ENCODE results near the gene SDK1. TPM values are rescaled to one million over a fixed set of nuclear protein-coding genes. Genes with fewer than 3 reads are reported as not detected.

SDK1 gene
- total RNA-seq, 2 experiments from 2014 or later = 0.10 to 0.17 TPM

DNA sequence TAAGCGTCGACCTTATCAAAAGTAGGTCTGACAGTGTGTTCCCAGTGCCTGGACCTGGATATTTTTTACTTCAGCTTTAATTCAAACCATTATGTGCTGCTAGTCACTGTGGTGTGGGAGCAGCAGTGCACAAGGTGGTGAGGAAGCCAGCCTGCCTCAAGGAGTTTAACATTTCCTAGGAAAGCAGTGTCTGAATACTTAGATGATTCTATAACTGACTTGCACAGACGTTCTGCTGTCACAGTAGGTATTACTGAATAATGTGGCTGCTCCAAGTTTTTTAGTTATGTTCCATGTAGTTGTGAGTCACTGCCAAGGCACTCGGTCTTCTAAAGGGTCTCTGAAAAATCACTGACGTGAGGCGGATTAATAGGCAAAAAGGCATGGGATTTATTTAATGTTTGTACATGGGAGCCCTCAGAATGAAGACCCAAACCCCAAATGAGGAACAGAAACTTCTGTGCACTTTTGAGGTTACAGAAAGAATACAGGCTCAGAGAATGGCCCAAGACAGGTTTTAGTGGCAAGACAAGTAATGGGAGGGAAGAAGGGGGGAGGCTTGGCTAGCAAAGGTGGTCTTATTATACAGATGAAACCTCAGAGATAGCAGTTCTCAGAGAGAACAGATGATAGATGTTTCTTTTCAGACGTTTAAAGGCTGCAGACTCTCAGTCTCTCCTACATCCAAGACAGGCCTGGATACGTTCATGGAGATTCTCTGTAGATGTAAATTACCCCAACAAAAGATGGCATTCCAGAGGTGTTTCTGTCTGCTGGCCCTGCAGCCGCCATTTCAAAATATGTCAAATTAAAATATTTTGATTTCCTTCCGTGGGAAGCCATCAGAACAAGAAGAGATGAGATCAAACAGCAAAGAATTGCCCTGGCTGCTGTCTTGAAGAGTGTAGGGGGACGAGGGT is 209.3 kb downstream of the SDK1 start:
- Mint-ChIP-seq H3K4me1 (no peaks in the 10 kb centered on the region), H3K4me3 (no peak overlapping the region)
- POLR2A ChIA-PET = no interaction called here

DNA sequence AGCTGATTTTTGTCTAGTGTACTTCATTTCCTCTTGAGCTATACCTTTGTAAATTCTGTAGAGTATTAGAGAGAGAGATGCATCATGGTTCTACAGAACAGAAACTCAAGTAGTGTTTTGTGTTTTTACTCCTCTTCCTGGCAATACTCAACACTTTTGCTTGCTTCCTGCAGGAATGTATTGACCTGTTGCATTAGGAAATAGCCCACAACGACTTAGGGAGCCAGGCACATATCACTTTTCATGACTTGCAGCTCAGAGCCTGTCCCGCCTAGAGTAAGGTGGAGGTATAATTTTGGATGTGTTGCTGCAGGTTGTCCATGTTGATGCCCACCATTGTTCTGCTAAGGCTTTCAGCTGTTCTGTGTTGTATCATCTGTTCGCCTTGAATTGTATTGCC is 216.3 kb downstream of the SDK1 start:
- POLR2A ChIA-PET = no interaction called here

More for the DNA sequence above, 209.3 kb downstream of the SDK1 start:
- Mint-ChIP-seq H3K36me3 (ENCODE audit: low read depth) (no peaks in the 10 kb centered on the region), H3K27ac (no peak overlapping the region), H3K9me3 (peaks cover 14% of the 10 kb centered on the region), H3K27me3 (peaks cover 4% of the 10 kb centered on the region)
- no peak for DNase-seq
- CTCF ChIA-PET = interaction anchor here (0.6 kb wide), 1 partner anchor 103 kb away, joined by 3 read pairs; no protein-coding TSS in a partner anchor

DNA sequence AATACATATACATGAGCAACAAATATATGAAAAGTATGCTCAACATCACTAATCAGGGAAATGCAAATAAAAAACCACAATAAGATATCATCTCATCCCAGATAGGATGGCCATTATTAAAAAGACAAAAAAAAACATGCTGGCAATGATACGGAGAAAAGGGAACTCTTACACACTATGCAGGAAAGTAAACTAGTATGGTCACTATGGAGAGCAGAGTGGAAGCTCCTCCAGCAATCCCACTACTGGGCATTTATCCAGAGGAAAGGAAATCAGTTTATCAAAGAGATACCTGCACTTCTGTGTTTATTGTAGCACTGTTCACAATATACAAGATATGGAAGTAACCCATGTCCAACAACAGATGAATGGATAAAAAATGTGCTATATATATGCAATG is 217.5 kb downstream of the SDK1 start:
- H3K27ac Mint-ChIP-seq = no peak overlapping the region
- POLR2A ChIA-PET = no interaction called here
- no peaks in the 10 kb centered on the region for H3K36me3 Mint-ChIP-seq (ENCODE audit: low read depth)
- no peak for DNase-seq
- CTCF ChIA-PET = no interaction called here
- H3K27me3 Mint-ChIP-seq = no peaks in the 10 kb centered on the region
- H3K9me3 Mint-ChIP-seq = no peaks in the 10 kb centered on the region
- H3K4me1 Mint-ChIP-seq = no peaks in the 10 kb centered on the region
- no peak overlapping the region for H3K4me3 Mint-ChIP-seq

More for the DNA sequence above, 216.3 kb downstream of the SDK1 start:
- Mint-ChIP-seq H3K4me3 (no peak overlapping the region), H3K27ac (no peak overlapping the region), H3K4me1 (no peaks in the 10 kb centered on the region), H3K27me3 (no peaks in the 10 kb centered on the region), H3K36me3 (ENCODE audit: low read depth) (no peaks in the 10 kb centered on the region), H3K9me3 (no peaks in the 10 kb centered on the region)
- no peak for DNase-seq
- CTCF ChIA-PET = no interaction called here

DNA sequence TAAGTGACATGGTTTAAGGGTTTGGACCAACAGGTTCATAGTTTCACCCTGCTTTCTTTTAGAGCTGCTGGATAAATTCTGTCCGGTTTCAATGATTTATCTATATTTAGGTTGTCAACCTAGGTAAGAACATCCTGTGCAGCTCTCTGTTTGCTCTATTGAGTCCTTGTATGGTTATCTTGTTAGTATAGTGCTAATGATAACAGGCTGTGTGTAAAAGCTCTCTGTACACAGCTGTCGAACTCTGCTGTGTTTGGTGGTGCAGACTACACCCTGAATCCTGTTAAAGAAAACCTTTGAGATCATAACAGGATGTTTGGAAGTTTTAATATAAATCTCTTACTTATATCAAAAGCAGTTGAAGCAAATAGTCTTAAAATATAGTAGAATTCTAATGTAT is 219.2 kb downstream of the SDK1 start:
- no peaks in the 10 kb centered on the region for H3K36me3 Mint-ChIP-seq (ENCODE audit: low read depth)
- DNase-seq = no peak
- no peaks in the 10 kb centered on the region for H3K4me1 Mint-ChIP-seq
- no peak overlapping the region for H3K27ac Mint-ChIP-seq
- H3K4me3 Mint-ChIP-seq = no peak overlapping the region
- ChIA-PET CTCF (no interaction called here), POLR2A (no interaction called here)
- no peaks in the 10 kb centered on the region for H3K27me3 Mint-ChIP-seq
- H3K9me3 Mint-ChIP-seq = no peaks in the 10 kb centered on the region

DNA sequence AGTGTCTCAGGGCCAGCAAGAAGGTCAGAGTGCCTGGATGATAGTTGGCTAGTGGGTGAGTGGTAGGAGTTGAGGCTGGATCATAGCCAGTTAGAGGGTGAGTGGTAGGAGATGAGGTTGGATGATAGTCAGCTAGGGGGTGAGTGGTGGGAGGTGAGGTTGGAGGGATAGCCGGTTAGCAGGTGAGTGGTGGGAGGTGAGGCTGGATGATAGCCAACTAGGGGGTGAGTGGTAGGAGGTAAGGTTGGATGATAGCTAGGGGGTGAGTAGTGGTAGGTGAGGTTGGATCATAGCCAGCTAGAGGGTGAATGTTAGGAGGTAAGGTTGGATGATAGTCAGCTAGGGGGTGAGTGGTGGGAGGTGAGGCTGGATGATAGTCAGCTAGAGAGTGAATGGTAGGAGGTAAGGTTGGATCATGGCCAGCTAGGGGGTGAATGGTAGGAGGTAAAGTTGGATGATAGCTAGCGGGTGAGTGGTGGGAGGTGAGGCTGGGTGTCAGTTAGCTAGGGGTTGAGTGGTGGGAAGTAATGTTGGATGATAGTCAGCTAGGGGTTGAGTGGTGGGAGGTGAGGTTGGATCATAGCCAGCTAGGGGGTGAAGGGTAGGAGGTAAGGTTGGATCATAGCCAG is 226.6 kb downstream of the SDK1 start:
- Mint-ChIP-seq H3K4me3 (no peak overlapping the region), H3K9me3 (no peaks in the 10 kb centered on the region), H3K36me3 (ENCODE audit: low read depth) (no peaks in the 10 kb centered on the region), H3K4me1 (no peaks in the 10 kb centered on the region), H3K27ac (no peak overlapping the region), H3K27me3 (no peaks in the 10 kb centered on the region)
- CTCF ChIA-PET = interaction anchor here (1.0 to 1.8 kb wide), 2 partner anchors 14 to 655 kb away, joined by 3 to 4 read pairs; no protein-coding TSS in a partner anchor
- DNase-seq = no peak
- POLR2A ChIA-PET = no interaction called here

DNA sequence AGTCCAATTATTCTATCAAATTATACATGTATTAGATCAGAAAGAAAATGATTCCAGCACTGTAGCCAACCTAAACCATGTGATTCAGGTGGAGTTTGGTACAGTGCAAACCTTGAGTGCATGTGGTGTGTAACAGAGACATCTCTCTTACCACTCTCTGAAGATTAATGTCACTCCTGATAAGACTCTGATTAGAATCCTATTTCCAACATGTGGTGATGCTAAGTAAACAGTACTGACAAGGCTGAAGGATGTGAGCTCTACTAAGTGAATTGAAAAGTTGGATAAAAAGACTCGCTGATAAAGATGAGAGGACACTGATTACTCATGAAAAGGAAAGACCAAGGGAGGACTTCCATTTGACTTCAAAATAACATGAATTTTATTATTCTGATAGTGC is 232.0 kb downstream of the SDK1 start:
- no peaks in the 10 kb centered on the region for H3K9me3 Mint-ChIP-seq
- H3K36me3 Mint-ChIP-seq (ENCODE audit: low read depth) = no peaks in the 10 kb centered on the region
- H3K27ac Mint-ChIP-seq = no peak overlapping the region

DNA sequence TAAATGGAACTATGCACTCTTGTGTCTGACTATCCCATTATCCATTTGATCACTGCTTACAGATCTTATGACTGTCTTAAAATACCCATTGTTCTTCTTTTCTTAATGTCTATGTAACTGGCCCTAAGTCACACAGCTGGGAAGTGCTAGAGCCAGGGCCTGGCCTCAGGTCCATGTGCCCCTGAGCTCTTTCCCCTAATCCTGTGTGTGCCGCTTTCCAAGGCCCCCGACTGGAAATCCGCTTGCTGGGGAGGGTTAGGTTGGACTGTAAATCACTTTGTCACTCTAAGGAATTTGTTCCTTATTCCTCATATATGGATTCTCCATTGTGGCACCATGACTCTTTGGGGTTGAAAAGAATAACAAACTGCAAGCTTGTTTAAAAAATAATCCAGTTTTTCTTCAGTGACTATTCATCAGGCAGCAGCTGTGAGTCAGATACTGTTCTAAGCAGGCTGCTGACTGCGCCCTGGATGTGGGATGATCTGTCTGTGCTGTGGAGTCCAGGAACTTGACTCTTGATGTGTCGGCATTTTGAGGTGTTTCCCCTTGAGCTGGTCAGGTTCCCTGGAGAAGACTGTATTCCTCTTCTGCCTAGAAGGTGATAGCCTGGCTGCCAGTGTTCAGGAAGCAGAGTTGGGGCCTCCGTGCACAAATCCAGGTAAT is 236.3 kb downstream of the SDK1 start:
- POLR2A ChIA-PET = no interaction called here
- H3K27me3 Mint-ChIP-seq = no peaks in the 10 kb centered on the region
- no peak for DNase-seq
- H3K27ac Mint-ChIP-seq = no peak overlapping the region
- no peaks in the 10 kb centered on the region for H3K4me1 Mint-ChIP-seq
- H3K36me3 Mint-ChIP-seq (ENCODE audit: low read depth) = no peaks in the 10 kb centered on the region
- H3K9me3 Mint-ChIP-seq = no peaks in the 10 kb centered on the region
- no peak overlapping the region for H3K4me3 Mint-ChIP-seq
- CTCF ChIA-PET = no interaction called here

More for the DNA sequence above, 232.0 kb downstream of the SDK1 start:
- H3K4me1 Mint-ChIP-seq = no peaks in the 10 kb centered on the region
- no peak for DNase-seq
- ChIA-PET POLR2A (no interaction called here), CTCF (no interaction called here)
- H3K4me3 Mint-ChIP-seq = no peak overlapping the region
- H3K27me3 Mint-ChIP-seq = no peaks in the 10 kb centered on the region

DNA sequence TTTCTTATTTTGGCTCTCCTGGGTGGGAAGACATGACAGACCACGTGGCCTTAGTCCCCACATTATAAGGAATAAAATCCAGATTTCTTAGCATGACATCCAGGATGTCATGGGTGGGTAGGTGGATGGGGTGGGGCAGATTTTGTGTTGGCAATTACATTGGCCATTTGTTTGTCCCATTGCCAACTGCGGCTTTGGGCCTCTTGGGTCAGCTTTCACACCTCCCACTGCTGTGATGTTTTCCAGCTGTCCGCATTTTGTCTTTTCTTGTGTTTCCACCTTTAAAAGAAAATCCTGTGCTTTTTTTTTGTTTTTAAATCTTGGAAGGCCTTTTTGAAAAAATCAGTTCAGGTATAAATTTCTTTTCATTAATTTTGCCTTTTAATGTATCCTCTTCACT is 237.0 kb downstream of the SDK1 start:
- H3K4me1 Mint-ChIP-seq = no peaks in the 10 kb centered on the region
- H3K36me3 Mint-ChIP-seq (ENCODE audit: low read depth) = no peaks in the 10 kb centered on the region
- DNase-seq = no peak
- CTCF ChIA-PET = no interaction called here
- POLR2A ChIA-PET = no interaction called here
- no peak overlapping the region for H3K4me3 Mint-ChIP-seq
- H3K27ac Mint-ChIP-seq = no peak overlapping the region
- H3K27me3 Mint-ChIP-seq = no peaks in the 10 kb centered on the region
- H3K9me3 Mint-ChIP-seq = no peaks in the 10 kb centered on the region

DNA sequence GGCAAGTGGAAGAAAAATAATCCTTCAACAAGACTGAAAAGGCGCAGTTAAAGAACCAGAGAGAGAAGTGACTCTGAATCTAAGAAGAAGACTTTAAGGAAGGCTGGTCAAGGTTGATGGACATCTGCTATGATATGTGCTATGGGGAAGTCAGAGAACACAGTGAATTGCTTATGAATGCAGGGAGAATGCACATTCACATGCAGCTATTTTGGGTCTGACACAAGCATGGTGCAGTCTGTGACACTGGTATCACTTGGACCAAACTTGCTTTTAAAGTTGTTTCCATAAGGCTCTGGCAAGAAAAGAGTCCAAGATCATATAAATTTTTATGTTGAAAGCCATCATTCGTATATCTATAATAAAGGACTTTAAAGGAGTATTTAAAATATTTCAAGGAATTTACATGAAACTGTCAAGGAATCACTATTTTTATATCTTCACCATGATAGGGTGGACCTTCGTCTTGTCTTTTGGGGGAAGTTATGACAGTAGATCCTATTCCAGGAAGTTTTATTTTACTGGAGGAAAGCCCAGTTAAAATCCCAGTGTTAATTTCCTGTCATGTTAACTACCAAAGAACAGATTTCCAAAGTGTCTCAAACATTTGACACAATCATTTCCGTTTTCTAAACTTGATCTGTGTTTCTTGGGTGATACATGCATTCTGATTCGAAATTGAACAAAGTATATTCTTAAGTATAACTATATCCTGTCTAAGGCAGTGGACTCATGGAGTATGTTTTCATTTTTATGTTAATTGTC is 239.6 kb downstream of the SDK1 start:
- Mint-ChIP-seq H3K27ac (no peak overlapping the region), H3K9me3 (no peaks in the 10 kb centered on the region), H3K4me3 (no peak overlapping the region), H3K36me3 (ENCODE audit: low read depth) (no peaks in the 10 kb centered on the region), H3K4me1 (no peaks in the 10 kb centered on the region), H3K27me3 (no peaks in the 10 kb centered on the region)
- no peak for DNase-seq
- POLR2A ChIA-PET = no interaction called here
- CTCF ChIA-PET = interaction anchor here (1.1 kb wide), 1 partner anchor 13 kb away, joined by 4 read pairs; no protein-coding TSS in a partner anchor

DNA sequence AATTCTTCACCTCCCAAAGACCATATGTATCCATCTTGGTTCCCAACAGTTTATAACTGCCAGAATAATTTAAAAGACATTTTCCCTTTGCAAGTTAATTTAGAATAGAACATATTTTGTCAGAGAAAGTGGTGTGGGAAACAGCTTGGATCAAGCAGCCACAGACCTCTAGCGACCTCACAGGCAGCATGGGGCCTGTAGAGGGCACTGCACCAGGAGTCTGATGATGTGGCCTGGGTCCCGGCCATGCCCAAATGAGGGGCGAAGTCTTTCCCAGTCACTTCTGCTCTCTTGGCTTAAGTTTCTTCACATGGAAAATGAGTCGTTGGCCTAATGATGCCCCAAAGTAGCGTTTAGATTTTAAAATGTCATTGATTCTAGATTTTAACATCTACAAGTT is 243.2 kb downstream of the SDK1 start:
- H3K36me3 Mint-ChIP-seq (ENCODE audit: low read depth) = no peaks in the 10 kb centered on the region
- no peaks in the 10 kb centered on the region for H3K4me1 Mint-ChIP-seq
- H3K27ac Mint-ChIP-seq = no peak overlapping the region
- POLR2A ChIA-PET = no interaction called here
- H3K27me3 Mint-ChIP-seq = no peaks in the 10 kb centered on the region
- DNase-seq = no peak
- no peaks in the 10 kb centered on the region for H3K9me3 Mint-ChIP-seq
- CTCF ChIA-PET = no interaction called here
- no peak overlapping the region for H3K4me3 Mint-ChIP-seq

DNA sequence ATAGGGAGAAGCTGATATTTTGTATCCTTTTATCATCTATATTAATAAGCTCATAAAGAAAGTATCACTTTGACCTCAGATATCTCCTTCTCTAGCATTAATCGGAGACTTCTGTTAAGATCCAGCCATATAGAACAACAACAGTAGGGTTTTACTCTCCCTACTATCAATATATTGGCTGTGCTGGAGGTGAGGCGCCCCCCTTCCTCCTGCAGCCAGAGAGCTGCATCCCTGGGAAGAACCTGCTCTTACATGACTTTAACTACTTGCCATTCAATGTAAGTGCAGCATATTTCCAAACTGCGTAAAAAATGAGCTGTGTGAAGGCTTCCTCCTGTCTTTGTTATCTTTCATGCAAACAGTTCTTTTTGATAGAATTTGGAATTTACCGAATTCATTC is 247.8 kb downstream of the SDK1 start:
- CTCF ChIA-PET = no interaction called here
- Mint-ChIP-seq H3K4me1 (no peaks in the 10 kb centered on the region), H3K4me3 (no peak overlapping the region), H3K9me3 (no peaks in the 10 kb centered on the region), H3K27me3 (no peaks in the 10 kb centered on the region), H3K27ac (no peak overlapping the region), H3K36me3 (ENCODE audit: low read depth) (no peaks in the 10 kb centered on the region)
- DNase-seq = no peak
- POLR2A ChIA-PET = no interaction called here

DNA sequence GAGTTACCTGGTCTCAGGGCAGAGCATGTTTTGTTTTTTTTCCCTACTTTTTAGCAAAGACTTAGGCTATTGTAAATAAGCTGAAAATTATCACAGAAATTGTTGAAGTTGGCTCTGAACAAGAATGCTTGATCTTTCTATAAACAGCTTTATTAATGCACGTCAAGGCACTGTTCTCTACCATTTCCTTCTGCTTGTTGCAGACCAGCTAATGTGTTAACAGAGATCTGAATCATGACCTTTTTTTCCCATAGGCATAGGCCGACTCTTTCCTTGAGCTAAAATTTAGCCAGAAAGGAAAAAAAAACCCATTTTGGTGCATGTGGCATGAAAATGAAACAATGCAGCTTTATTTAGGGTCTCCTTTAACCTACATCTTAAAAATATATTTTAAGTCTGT is 248.5 kb downstream of the SDK1 start:
- H3K36me3 Mint-ChIP-seq (ENCODE audit: low read depth) = no peaks in the 10 kb centered on the region
- ChIA-PET CTCF (interaction anchor here (0.5 to 0.6 kb wide), 4 partner anchors 59 to 1090 kb away, joined by 3 read pairs; no protein-coding TSS in a partner anchor), POLR2A (no interaction called here)
- no peak for DNase-seq
- H3K9me3 Mint-ChIP-seq = no peaks in the 10 kb centered on the region
- no peaks in the 10 kb centered on the region for H3K4me1 Mint-ChIP-seq
- H3K27ac Mint-ChIP-seq = no peak overlapping the region
- no peaks in the 10 kb centered on the region for H3K27me3 Mint-ChIP-seq
- no peak overlapping the region for H3K4me3 Mint-ChIP-seq

DNA sequence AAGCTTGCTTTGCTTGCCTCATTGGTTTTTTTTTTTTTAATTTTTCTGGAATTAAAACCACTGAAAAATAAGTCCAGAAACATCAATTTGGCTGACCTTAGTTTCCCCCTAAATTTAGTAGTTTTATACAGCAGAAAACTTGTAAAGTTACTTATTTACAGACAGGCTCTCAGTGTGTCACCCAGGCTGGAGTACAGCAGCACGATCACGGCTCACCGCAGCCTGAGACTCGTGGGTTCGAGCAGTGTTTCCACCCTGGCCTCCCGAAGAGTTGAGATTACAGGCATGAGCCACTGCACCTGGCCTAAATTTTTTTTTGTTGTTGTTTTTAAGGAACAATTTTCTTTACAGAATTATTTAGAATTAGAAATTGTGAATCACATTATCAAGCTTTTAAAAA is 250.5 kb downstream of the SDK1 start:
- Mint-ChIP-seq H3K4me3 (no peak overlapping the region), H3K36me3 (ENCODE audit: low read depth) (no peaks in the 10 kb centered on the region), H3K9me3 (peaks cover 2% of the 10 kb centered on the region), H3K27me3 (no peaks in the 10 kb centered on the region), H3K27ac (no peak overlapping the region), H3K4me1 (no peaks in the 10 kb centered on the region)
- ChIA-PET CTCF (no interaction called here), POLR2A (no interaction called here)
- no peak for DNase-seq

Measured in activated CD4-positive, alpha-beta T cell treated with anti-CD3 and anti-CD28 coated beads, Interleukin-2, amount 10 ng/mL, durations not matched to agents 7 days and 5 days (primary cell).